HG03342 (cell line): ENCODE measurements around the gene HK2.
A peak's percentile ranks its signal among the peaks of the same experiment; 100 is the strongest.
"Not testable (repeated sequence)": the region's sequence is repeated elsewhere in the genome, so short reads cannot be mapped to it uniquely, and the experiment has no call there.

Experiments
- ATAC-seq: cut with Tn5 transposase; IDR thresholded peaks from one replicate; pipeline ENCODE4 v1.9.1; 2021; ENCODE audit warnings: mild to moderate bottlenecking, moderate library complexity; ENCODE audit not compliant: unreplicated experiment

HK2 gene

DNA sequence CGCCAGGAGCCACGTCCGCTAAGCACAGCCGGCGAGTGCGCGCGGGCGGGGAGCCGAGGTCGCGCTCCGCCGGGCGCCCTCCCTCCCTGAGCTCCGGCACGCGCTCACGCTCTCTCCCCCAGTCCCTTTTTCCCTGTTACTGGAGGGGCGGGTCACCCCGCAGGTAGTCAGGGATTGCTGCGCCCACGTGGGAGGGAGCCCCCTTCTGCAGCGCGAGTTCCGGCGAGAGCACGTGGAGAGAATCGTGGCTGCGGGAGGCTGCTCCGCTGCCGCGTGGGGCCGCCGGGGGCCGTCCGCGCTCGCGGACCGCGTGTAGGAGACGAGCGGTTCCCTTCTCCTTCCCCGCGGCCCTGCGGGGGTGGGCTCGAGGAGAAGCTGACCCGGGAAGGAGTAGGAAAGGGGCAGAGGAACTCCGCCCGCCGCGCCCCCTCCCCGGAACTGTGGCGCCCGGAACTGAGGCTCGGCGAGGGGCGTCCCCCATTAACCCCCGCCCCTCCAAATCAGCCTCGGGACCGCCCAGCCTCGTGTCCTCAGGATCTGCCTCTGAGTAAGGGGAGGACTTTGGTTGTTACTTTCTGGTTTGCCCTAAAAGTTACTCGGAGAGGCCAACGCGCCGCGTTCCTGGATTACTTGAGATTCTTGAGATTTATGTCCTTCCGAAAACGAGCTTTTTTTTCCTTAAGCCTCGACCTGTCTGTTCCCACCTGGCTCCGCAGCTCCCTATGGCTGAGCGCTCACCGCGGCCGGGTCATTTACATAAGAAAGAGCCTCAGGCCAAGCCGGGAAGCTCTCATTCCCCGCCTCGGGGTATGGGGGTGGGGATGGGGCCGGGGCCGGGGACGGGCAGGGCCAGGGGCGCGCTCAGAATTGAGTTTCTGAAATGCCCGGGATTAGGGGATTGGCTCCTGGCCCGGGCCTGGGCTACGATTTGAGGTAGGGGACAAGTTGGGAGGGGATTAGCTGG is 1.1 kb downstream of the HK2 start:
- ATAC-seq: peak; percentile 44

DNA sequence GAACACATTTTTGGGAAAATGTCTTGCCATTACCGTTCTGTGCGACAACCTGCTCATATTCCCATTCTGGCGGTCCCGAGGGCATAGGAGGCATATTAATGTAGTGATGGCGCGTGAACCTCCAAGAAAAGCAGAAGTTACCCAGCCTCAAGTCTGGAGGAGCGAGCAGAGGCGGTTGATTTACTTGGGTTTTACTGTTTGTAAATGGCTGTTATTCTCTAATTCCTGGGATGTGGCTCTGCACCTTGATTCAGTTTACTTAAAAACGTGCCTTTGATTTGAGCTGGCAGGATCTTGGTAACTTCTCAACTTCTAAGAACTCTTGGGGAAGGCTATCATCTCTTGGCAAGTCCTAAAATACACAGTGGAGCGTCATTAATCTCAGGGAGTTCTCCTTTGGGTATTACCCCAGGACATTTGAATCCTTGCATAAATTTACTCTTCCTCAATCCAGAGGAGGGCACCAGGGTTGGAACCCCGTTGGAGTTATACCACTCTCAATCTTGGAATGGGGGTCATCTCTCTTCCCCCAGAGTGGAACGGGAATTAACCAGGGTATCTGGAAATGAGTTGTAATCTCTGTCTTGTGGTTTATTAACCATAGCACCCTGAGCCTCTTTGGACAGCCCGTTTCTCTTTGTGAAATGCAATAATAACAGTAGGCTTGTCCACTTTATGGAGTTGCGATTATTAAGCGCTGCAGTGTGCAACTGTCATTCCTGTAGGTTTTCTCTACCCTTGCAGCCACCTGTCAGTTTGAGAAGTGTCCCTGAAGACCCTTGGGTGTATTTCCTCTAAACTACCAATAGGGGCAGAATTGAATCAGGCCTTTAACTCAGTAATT is 2.1 kb downstream of the HK2 start:
- peak; percentile 31 for ATAC-seq

DNA sequence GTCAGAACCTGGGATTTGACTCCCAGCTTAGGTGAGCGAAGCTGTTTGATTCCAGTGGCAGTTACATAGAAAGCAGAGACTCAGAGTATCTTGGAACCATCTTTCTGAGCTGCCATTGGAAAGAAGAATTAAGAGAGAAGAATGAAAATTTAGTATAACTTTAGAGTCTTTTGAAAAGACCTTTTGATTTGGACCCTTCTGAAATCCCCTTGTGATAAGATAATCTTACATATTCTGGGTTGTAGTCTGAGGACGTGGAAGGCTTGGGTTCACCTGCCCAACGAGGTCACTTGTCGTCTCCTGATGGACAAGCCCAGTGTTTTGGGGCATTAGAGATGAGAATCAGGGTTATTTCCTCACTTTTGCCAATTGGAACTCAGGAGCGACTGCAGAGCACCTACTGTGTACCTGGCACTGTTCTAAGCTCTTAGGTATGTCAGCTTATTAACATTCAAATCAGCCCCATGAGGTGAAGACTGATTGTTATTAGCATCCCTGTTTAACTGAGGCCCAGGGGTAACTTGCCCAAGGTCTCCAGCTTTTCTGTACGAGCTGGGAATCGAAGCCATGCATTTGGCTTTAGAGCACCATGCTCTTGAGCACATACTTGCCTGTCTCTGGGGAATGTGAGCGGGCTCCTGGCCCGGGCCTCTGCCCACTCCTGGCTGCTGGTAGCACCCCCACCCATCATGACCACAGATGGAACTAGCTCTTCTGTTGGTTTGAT is 2.9 kb downstream of the HK2 start:
- ATAC-seq: no peak

DNA sequence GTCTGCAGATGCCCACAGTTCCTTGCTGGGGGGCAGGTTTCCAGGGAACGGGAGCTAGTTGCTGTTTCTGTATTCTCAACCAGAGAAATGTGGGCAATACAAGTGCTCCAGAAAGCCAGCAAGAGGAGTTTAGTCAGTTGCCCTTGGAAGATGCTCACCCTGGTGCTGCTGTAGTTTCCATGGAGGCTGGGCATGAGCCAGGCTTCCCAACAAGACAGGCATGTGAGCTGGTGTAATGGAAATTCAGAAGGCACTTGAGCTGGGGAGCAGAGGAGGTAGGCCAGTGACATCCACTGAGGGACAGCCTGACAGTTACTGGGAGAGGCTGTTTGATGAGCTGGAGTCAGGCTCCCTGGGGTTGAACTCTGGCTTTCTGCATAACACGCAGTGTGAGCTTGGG is 7.7 kb downstream of the HK2 start:
- no peak for ATAC-seq

DNA sequence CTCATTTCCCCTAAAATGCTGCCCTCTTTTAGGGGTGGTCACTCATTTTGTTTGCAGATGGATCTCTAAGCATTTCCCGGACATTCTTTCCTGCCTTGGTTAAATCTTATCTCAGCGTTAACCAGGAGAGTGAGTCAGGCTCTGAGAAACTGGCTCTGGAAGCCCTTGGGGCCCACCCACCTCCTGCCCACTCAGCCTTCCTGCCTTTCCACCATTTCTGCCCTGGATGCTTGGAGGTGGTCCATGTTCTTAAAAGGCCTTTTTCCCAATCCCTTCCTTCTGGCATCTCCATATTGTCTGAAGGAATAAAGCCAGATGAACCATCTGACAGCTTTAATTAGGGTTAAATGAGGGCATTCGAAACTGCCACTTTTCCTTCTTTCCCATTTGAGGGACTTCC is 9.5 kb downstream of the HK2 start:
- ATAC-seq: no peak

DNA sequence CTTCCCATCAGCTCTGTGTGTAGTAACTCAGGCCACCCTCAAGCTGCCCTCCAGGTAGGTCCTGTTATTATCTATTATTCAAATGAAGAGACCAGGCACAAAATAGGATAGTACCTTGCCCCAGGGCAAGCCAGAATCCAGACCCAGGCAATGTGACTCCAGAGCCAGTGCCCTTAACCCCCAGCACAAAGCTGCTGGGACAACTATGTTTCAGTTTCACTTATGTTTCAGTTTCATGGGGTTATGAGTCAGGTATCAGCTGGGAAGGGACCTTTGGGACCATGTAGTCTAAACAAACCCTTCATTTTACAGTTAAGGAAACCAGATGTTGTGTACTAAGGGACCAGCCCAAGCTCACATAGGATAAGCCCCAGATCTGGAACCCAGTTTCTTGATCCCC is 10.0 kb downstream of the HK2 start:
- peak; percentile 96 for ATAC-seq

DNA sequence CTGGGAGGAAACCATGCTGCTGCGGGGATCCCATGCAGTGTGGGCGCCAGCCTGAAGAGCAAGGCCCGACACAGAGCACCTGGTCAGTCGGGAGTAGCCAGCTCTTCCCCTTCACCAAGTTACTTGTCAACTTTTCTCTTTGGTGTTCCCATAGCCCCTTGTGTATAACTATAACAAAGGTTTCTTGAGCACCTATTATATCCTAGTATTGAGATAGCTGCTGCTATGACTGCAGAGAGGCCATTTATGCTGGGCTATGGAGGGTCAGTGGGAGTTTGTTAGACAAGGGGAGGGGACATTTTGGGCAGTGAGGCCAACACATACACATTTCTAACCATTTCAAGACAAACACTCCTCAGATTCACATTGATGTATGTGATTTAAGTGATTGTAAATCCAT is 10.8 kb downstream of the HK2 start:
- ATAC-seq: no peak

DNA sequence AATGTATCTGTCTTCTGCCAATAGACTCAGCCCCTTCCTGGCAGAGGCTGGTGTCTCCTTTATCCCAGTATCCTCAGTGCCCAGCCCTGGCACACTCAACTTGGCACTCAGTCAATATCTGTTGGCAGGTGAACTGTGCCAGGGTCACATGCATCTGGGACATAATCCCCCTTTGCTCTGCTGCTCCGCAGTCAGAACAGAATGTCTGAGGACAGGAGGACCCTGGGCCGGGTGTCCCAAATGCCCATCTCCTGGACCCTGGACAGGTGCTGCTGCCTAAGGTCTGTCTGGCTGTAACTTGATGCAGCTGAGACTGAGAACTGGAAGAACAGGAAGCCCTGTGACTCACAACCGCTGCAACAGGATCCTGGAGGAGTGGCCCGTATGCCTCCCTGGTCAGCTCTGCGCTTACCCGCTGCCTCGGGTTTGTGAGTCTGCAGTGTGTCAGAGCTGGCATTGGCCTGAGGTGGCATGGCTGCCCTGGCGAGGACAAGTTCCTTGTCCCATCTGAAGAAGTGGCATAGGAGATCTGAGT is 11.4 kb downstream of the HK2 start:
- ATAC-seq: no peak

DNA sequence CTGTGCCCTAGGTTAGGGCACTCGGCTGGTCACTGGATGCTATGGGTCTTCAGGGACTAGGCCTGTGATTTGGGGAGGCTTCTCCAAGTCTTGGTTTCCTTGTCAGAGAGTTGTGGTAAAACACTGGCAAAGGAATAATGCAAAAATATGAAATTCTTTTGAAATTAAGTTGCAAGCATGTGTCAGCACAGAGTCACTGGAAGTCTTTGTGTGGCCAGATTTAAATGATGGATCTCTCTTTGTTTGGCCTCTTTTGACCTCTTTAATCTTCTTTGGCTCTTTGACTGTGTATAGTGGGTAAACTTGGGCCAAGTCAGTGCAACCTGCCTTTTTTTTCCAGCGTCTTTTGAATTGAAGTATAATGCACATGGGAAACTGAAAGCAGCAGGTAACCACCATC is 12.1 kb downstream of the HK2 start:
- ATAC-seq: no peak

DNA sequence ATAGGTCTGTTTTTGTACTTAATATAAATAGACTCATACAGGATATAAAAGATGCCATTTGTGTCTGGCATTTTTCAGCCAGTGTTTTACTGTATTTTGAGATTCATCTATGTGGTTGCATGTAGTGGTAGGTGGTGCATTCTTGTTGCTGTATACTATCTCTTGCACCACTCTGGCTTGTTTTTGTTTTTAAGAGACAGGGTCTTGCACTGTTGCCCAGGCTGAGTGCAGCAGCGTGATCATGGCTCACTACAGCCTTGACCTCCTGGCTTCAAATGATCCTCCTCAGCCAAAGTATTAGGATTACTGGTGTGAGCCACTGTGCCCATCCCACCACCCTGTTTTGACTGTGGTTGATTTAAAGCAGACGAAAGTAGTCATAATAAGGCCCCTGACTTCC is 12.6 kb downstream of the HK2 start:
- no peak for ATAC-seq

DNA sequence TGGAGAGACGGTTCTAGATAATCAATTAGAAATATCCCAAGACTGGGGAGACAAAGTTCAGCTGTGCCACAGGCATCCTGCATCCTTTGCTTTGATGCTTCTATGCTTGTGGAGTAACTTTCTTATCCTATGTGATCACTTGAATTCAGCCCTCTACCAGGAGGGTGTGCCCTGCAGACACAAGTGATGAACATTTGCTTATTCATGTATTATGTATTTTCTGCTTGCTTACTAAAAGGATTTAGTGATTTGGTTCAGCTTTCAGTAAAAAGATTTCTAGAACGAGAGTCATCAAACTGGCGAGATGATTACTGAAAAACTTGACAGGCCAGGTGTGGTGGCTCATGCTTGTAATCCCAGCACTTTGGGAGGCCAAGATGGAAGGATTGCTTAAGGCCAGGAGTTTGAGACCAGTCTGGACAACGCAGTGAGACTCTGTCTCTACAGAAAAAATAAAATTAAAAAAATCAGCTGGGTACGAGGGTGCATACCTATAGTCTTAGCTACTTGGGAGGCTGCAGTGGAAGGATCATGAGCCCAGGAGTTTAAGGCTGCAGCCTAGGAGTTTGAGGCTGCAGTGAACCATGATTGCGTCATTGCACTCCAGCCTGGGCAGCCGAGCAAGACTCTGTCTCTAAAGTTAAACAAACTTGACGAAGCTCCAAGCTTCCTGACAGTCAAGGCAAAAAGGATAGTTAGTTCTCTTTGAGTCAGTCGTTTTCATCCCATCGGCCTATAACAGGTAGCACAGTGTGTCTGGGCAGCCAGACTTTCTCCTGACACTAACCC is 13.3 kb downstream of the HK2 start:
- ATAC-seq: no peak

DNA sequence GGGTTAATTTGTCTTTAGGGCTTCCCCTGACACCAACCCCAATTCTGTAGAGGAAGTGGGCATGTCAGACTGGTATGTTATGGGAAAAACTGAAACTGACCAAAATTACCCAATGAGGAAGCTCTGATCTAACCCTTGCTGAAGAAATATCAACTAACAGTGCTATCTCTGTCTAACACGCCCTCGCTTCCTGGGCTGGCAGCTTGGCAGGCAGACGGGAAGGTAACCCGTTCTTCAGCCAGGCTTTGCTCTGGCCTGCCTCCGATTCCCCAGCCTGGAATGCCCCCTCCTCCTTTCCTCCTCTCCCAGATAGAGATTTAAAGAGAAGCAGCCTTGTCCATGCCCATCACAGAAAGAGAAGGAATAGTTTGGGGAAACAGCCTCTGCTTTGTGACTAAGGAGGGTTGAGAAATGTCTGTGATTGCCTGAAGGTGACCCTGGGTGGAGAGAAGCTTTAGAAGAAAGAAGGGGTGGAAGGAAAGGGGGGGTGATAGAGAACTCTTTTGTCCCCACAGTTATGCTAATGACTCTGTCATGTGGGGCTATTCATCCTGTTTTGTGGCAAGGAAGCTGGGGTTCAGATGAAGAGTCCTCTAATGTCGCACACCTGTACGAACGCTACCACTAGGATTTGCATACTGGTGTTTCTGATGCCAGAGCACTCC is 15.4 kb downstream of the HK2 start:
- peak; percentile 74 for ATAC-seq

DNA sequence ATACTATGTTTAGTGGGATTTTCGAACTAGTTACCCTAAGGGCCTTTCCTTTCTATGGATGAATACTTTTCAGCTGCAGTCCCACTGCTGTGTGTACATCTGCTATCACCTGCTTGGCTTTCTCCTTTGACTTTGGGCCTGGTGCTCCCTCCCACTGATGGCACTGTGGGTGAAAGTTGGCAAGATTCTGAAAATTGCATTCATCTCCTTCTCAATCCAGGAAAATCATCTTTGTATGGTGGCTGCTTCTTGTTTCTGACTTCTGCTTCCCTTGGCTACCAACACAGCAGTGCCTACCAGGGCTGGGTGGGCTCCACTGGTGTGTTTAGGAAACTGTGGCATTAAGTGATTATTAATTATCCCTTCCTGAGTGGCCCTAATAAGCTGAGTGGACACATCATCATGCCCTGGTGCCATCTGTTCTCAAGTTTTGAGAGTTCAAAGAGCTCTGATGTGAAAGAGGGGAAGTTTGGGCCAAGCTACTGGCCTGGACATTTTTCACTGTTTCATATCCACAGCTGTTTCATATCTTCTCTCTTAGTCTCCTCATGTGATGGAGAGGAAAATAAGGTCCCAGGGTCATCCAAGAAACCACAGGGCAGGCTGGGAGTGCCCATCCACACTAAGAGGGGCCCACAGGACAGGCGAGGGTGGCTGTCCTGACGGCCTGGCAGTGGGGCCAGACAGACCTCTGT is 16.7 kb downstream of the HK2 start:
- ATAC-seq: no peak

DNA sequence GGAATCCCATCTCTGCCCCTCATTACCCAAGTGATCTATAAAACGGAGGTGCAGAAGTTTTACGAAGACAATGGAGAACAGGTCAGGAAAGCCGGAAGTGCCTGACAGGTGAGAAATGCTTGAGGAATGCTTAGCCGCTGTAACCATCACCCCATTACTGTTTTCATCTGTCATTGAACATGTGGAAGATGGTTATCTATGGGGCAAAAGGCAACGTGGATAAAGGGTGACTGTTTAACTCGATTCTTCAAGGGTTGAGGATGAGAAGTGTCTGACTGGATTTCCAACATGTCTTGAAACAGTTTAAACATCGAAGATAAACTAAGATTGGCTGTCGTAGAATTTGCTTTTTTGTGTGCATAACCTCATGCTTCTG is 17.3 kb downstream of the HK2 start:
- ATAC-seq: no peak

DNA sequence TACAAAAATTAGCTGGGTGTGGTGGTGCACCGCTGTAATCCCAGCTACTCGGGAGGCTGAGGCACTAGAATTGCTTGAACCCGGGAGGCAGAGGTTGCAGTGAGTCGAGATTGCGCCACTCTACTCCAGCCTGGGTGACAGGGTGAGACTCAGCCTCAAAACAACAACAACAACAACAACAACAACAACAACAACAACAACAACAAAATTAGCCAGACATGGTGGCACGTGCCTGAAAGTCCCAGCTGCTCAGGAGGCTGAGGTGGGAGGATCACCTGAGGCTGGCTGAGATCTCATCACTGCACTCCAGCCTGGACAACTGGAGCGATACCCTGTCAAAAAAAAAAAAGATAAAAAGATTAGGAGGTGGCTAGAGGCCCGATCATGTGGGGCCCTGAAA is 19.4 kb downstream of the HK2 start:
- ATAC-seq: not testable (repeated sequence)

DNA sequence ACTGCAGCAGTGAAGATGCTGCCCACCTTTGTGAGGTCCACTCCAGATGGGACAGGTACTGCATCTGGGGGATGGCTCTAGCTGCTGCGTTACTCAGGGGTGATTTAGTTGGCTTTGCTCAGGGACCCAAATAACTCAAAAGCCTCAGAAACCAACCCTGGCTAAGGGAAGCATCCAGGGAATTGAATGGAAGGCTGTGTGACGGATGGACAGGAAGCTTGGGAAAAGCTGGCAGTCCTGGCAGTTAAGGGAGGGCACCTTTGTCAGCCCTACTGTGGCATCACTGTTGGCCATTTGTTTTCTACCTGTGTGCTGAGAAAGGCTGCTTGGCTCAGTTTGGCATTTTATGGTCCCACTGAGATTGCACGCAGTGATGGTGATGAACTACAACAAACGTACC is 20.5 kb downstream of the HK2 start:
- no peak for ATAC-seq

DNA sequence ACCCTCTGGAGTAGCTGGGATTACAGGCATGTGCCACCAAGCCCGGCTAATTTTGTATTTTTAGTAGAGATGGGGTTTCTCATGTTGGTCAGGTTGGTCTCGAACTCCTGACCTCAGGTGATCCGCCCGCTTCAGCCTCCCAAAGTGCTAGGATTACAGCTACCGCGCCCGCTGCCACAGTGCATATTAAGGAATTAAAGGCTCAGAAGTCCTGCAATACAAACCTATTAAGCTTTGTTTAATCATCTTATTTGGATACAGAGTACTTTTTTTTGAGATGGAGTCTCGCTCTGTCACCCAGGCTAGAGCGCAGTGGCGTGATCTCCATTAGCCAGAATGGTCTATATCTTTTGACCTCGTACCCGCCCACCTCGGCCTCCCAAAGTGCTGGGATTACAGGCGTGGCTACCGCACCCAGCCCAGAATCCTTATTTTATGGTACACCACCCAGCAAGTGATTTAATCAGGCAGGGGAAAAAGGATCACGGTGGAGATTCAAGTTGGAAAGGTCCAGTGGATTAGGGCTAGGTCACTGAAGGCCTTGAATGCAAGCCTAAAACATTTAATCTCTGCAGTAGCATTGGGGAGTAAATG is 21.3 kb downstream of the HK2 start:
- not testable (repeated sequence) for ATAC-seq

DNA sequence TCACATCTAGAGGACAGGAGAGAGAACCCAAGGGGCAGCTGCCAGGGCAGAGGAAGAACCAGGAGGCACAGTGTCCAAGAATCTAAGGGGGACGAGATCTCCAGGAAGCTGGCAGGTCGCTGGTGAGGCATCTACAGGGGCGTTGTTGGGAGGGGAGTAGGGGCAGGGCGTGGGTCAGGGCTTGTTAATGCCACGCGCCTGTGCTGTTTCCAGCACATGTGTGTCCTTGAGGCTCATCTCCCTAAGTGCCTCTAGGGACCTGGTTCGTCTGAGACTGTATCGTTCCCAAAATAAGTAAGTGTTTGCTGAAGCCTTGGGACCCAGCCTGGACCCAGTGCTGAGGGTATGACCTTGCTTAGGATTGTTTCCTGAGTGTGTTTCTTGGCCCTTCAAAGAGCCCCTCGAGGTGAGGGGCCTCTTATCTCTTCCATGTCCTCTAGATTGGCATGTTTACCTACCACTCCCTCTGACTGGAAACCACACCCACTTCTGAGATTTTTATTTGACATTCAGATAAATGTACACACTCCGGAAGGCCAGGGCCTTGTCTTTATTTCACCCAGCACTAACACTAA is 22.2 kb downstream of the HK2 start:
- no peak for ATAC-seq
